ENCODE data around the gene PAH. TPM values are rescaled to one million over a fixed set of nuclear protein-coding genes. Genes with fewer than 3 reads are reported as not detected.

PAH gene
- total RNA-seq, 1 donor from 2014 or later: not detected

DNA sequence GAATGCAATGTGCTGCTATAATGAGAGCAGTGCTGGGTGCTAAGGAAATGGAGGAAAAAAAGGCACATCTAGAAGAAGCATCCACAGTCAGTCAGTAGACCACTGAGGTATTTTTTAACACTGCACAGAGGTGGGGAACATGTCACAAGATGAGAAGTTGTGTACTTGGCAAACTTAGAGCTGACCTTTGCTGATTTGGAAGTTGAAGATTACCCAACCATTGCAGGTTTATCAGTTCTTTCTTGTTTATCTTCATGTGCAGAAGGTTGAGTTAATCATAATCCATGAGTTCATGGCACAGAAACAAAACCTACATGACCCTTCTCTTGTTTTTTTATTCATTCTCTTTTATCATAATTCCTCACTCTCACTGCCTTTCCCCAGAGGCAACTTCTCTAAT lies 3.2 kb upstream of the PAH start:
- Histone ChIP-seq H3K27me3 (ENCODE audit: control insufficient read depth in 3 of 3, insufficient read depth in 3 of 3, low read length in 3 of 3) (peaks cover 4 to 7% (median 7%) of the 10 kb centered on the region in 3 donors), H3K9me3 (ENCODE audit: control insufficient read depth in 3 of 3, low read length in 3 of 3) (no peaks in the 10 kb centered on the region), H3K4me1 (ENCODE audit: control insufficient read depth in 3 of 3, insufficient read depth in 3 of 3, low read length in 3 of 3) (no peaks in the 10 kb centered on the region), H3K27ac (ENCODE audit: low read depth, low read length) (no peak overlapping the region), H3K9ac (ENCODE audit: low read depth in 1 of 3, low read length in 3 of 3) (no peak overlapping the region), H3K4me3 (ENCODE audit: low read length in 3 of 3) (no peak overlapping the region), H3K36me3 (ENCODE audit: control insufficient read depth in 3 of 3, insufficient read depth in 3 of 3, low read length in 3 of 3) (no peaks in the 10 kb centered on the region)

DNA sequence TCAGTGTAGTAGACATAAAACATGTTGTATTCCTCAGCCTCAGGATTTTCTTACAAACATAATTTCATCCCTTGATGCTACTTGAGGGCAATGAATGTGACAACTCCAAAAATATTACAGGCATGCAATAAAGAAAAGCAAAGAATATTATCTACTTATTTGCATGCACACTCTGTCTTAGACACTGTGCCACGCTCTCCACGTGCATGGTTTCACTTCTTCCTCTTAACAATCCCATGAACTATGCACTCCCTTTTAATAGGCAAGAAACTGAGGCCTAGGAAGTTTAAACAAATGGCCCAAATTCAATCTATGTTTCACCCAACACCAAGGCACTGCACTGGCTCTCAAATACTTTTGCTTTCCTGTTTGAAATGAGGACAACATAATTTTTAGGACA lies 1.8 kb upstream of the PAH start:
- H3K9ac ChIP-seq (ENCODE audit: low read depth in 1 of 3, low read length in 3 of 3): no peak overlapping the region
- H3K4me1 ChIP-seq (ENCODE audit: control insufficient read depth in 3 of 3, insufficient read depth in 3 of 3, low read length in 3 of 3): no peaks in the 10 kb centered on the region
- no peak overlapping the region for H3K4me3 ChIP-seq (ENCODE audit: low read length in 3 of 3)
- H3K27me3 ChIP-seq (ENCODE audit: control insufficient read depth in 3 of 3, insufficient read depth in 3 of 3, low read length in 3 of 3): peaks cover 4 to 7% (median 7%) of the 10 kb centered on the region in 3 donors
- H3K9me3 ChIP-seq (ENCODE audit: control insufficient read depth in 3 of 3, low read length in 3 of 3): no peaks in the 10 kb centered on the region
- H3K27ac ChIP-seq (ENCODE audit: low read depth, low read length): no peak overlapping the region
- no peaks in the 10 kb centered on the region for H3K36me3 ChIP-seq (ENCODE audit: control insufficient read depth in 3 of 3, insufficient read depth in 3 of 3, low read length in 3 of 3)

DNA sequence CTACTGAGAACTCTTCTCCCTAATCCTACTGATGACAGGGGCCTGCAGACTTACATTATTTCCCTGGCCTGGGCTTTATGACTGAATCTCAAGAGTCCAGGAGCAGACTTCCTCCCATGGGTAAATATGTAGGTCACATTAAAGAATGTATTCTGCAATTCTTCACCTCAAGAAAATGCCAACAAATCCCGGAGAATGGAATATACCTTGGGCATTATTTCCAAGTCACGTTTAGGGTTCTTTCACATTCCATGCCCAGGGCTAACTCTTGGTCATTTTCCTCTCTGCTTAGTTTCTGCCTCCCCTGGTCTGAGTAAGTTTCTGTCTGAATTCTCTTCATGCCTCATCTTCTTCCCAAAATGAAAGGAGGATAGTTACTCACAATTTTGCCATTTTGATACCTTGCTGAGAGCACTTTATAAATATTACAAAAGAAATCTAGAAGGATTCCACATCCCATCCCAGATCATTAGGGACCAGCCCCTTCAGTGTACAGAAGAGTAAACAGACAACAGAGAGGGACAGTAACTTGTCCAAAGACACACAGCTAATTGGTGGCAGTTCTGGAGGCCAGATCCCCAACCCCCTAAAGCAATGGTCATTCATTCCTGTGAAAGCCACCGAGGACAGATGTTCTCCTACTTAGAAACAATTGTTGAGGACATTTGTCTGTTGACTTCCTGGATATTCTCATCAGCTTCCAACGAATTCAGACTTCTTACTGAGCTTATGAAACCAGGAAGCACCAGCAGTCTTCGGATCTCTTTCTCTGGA lies 605 bp downstream of the PAH start:
- no peaks in the 10 kb centered on the region for H3K36me3 ChIP-seq (ENCODE audit: control insufficient read depth in 3 of 3, insufficient read depth in 3 of 3, low read length in 3 of 3)
- H3K4me3 ChIP-seq (ENCODE audit: low read length in 3 of 3): no peak overlapping the region
- no peak overlapping the region for H3K9ac ChIP-seq (ENCODE audit: low read depth in 1 of 3, low read length in 3 of 3)
- H3K27me3 ChIP-seq (ENCODE audit: control insufficient read depth in 3 of 3, insufficient read depth in 3 of 3, low read length in 3 of 3): peaks cover 4 to 7% (median 7%) of the 10 kb centered on the region in 3 donors
- H3K4me1 ChIP-seq (ENCODE audit: control insufficient read depth in 3 of 3, insufficient read depth in 3 of 3, low read length in 3 of 3): no peaks in the 10 kb centered on the region
- no peaks in the 10 kb centered on the region for H3K9me3 ChIP-seq (ENCODE audit: control insufficient read depth in 3 of 3, low read length in 3 of 3)
- H3K27ac ChIP-seq (ENCODE audit: low read depth, low read length): no peak overlapping the region

DNA sequence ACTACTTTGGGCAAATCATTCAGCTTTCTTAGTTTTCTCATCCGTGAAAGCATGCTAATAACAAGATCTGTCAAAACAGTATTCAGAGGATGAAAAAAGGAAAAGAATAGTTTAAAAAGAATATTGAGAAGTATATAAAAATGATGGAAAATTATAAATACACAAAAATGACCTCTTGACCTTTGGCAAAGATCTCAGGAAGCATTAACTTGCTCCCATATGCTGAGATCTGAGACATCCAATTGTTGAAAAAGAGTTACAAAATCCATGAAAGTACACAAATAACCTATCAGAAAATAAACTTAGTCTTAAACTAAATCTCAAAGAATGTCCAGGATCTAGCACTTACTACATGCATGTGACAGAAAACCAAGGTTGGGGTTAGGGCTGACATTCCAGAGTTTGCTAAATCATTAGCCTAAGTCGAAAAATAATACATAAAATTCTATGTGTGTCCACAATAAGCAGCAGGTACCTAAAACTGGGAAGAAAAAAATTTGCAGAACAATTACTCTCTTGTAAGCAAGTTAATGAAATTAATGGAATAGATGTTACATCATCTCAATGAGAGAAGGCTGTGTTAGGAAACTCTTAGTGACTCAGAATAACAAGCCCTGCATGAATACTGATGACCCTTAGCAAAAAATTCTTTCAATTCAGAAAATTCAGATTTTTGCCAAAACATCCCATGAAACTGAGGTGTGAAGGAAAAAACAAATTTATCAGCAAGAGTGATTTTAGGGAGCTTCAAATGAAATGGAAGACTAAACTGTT lies 3.4 kb downstream of the PAH start:
- H3K9ac ChIP-seq (ENCODE audit: low read depth in 1 of 3, low read length in 3 of 3): no peak overlapping the region
- no peaks in the 10 kb centered on the region for H3K9me3 ChIP-seq (ENCODE audit: control insufficient read depth in 3 of 3, low read length in 3 of 3)
- H3K4me3 ChIP-seq (ENCODE audit: low read length in 3 of 3): no peak overlapping the region
- H3K36me3 ChIP-seq (ENCODE audit: control insufficient read depth in 3 of 3, insufficient read depth in 3 of 3, low read length in 3 of 3): no peaks in the 10 kb centered on the region
- H3K4me1 ChIP-seq (ENCODE audit: control insufficient read depth in 3 of 3, insufficient read depth in 3 of 3, low read length in 3 of 3): no peaks in the 10 kb centered on the region
- no peak overlapping the region for H3K27ac ChIP-seq (ENCODE audit: low read depth, low read length)
- H3K27me3 ChIP-seq (ENCODE audit: control insufficient read depth in 3 of 3, insufficient read depth in 3 of 3, low read length in 3 of 3): peaks cover 4 to 7% (median 7%) of the 10 kb centered on the region in 3 donors

DNA sequence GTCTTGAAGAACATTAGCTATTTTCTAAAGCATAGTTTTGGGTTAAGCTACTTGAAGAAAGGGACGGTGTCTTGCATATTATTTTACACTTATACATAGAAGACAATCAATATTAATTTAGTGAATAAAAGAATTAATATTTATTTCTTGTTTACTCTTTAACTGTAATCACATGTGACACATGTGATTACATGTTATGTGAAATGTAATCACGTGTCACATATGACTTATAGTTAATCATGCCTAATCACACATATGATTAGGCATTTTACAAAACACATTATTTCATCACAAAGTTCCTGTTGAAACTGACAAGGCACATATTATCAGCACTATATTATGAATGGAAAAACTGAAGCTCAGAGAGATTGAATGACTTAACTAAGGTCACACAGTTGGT lies 4.8 kb downstream of the PAH start:
- no peak overlapping the region for H3K27ac ChIP-seq (ENCODE audit: low read depth, low read length)
- peaks cover 4 to 5% (median 4%) of the 10 kb centered on the region in 3 donors for H3K27me3 ChIP-seq (ENCODE audit: control insufficient read depth in 3 of 3, insufficient read depth in 3 of 3, low read length in 3 of 3)
- no peaks in the 10 kb centered on the region for H3K4me1 ChIP-seq (ENCODE audit: control insufficient read depth in 3 of 3, insufficient read depth in 3 of 3, low read length in 3 of 3)
- no peaks in the 10 kb centered on the region for H3K36me3 ChIP-seq (ENCODE audit: control insufficient read depth in 3 of 3, insufficient read depth in 3 of 3, low read length in 3 of 3)
- no peak overlapping the region for H3K4me3 ChIP-seq (ENCODE audit: low read length in 3 of 3)
- no peaks in the 10 kb centered on the region for H3K9me3 ChIP-seq (ENCODE audit: control insufficient read depth in 3 of 3, low read length in 3 of 3)
- H3K9ac ChIP-seq (ENCODE audit: low read depth in 1 of 3, low read length in 3 of 3): no peak overlapping the region

DNA sequence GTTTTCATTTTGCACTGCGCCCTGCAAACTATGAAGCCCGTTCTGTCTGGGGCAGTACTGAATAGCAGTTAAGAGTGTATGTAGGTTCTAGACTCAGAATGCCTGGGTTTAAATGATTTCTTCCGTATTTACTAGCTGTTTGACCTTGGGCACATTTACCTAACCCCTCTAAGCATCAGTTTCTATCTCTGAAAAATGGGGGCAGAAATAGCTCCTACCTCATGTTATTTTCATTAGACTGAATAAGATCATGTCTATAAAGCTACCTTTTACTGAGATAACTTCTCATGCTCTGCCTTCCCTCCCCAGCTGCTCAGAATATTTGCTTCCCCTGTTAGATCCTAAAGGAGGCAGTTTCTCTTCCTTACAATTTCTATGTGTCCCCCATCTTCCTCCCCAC lies 5.7 kb downstream of the PAH start:
- Histone ChIP-seq H3K9me3 (ENCODE audit: control insufficient read depth in 3 of 3, low read length in 3 of 3) (no peaks in the 10 kb centered on the region), H3K27me3 (ENCODE audit: control insufficient read depth in 3 of 3, insufficient read depth in 3 of 3, low read length in 3 of 3) (no peaks in the 10 kb centered on the region), H3K27ac (ENCODE audit: low read depth, low read length) (no peak overlapping the region), H3K36me3 (ENCODE audit: control insufficient read depth in 3 of 3, insufficient read depth in 3 of 3, low read length in 3 of 3) (no peaks in the 10 kb centered on the region), H3K9ac (ENCODE audit: low read depth in 1 of 3, low read length in 3 of 3) (no peak overlapping the region), H3K4me3 (ENCODE audit: low read length in 3 of 3) (no peak overlapping the region), H3K4me1 (ENCODE audit: control insufficient read depth in 3 of 3, insufficient read depth in 3 of 3, low read length in 3 of 3) (no peaks in the 10 kb centered on the region)

DNA sequence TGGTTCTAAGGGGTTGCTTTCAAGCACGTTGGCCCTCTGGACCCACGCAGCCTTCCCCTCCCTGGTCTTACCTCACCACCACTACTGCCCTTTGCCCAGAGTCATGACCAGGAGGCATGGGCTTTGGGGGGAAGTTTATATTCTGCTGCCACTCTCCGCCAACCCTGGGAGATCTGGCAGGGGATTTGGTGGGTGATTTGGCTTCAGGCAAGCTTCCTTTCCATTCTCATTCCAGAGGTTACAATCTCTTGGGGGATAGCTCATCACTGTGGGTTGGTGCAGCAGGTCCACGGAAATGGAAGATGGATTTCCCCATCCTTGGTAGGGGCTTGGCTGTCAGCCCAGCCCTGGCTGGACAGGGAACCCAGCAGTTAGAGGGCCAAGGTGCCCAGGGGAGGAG lies 6.3 kb downstream of the PAH start:
- no peaks in the 10 kb centered on the region for H3K4me1 ChIP-seq (ENCODE audit: control insufficient read depth in 3 of 3, insufficient read depth in 3 of 3, low read length in 3 of 3)
- no peak overlapping the region for H3K9ac ChIP-seq (ENCODE audit: low read depth in 1 of 3, low read length in 3 of 3)

DNA sequence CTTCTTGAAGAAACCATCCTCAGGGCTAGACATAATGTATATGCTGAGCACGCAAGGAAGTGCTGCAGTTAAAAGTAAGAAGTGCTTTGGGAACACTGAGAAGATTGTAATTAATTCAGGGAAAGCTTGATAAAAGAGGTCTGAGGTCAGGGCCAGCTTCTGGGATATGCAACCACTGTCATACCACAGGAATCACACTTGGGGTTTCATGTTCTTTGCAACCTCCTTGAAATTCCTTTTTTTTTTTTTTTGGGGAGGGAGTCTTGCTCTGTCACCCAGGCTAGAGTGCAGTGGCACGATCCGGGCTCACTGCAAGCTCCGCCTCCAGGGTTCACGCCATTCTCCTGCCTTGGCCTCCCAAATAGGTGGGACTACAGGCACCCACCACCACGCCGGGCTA lies 6.9 kb downstream of the PAH start:
- Histone ChIP-seq H3K4me1 (ENCODE audit: control insufficient read depth in 3 of 3, insufficient read depth in 3 of 3, low read length in 3 of 3) (no peaks in the 10 kb centered on the region), H3K27me3 (ENCODE audit: control insufficient read depth in 3 of 3, insufficient read depth in 3 of 3, low read length in 3 of 3) (no peaks in the 10 kb centered on the region), H3K27ac (ENCODE audit: low read depth, low read length) (no peak overlapping the region), H3K9ac (ENCODE audit: low read depth in 1 of 3, low read length in 3 of 3) (no peak overlapping the region), H3K4me3 (ENCODE audit: low read length in 3 of 3) (no peak overlapping the region), H3K36me3 (ENCODE audit: control insufficient read depth in 3 of 3, insufficient read depth in 3 of 3, low read length in 3 of 3) (no peaks in the 10 kb centered on the region), H3K9me3 (ENCODE audit: control insufficient read depth in 3 of 3, low read length in 3 of 3) (no peaks in the 10 kb centered on the region)

More for the DNA sequence above, 6.3 kb downstream of the PAH start:
- H3K4me3 ChIP-seq (ENCODE audit: low read length in 3 of 3): no peak overlapping the region
- no peak overlapping the region for H3K27ac ChIP-seq (ENCODE audit: low read depth, low read length)
- H3K9me3 ChIP-seq (ENCODE audit: control insufficient read depth in 3 of 3, low read length in 3 of 3): no peaks in the 10 kb centered on the region
- no peaks in the 10 kb centered on the region for H3K36me3 ChIP-seq (ENCODE audit: control insufficient read depth in 3 of 3, insufficient read depth in 3 of 3, low read length in 3 of 3)
- H3K27me3 ChIP-seq (ENCODE audit: control insufficient read depth in 3 of 3, insufficient read depth in 3 of 3, low read length in 3 of 3): no peaks in the 10 kb centered on the region

DNA sequence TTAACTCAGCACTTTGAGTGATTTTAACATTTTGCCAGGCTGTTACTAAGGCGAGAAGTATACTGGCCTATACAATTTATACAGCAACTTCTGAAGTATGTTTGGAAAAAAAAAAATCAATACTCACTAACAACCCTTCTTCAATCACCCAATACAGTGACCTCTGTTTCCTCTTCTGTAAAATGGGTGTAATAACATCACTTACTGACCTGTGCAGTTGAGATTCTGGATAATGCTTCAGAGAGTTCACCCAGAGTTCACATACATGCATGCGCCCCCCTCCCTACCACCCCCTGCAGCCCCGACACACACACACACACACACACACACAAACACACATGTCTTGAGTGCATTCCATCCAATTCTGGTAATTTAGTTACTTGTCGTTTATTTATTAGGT lies 9.1 kb downstream of the PAH start:
- Histone ChIP-seq H3K9ac (ENCODE audit: low read depth in 1 of 3, low read length in 3 of 3) (no peak overlapping the region), H3K27me3 (ENCODE audit: control insufficient read depth in 3 of 3, insufficient read depth in 3 of 3, low read length in 3 of 3) (no peaks in the 10 kb centered on the region), H3K36me3 (ENCODE audit: control insufficient read depth in 3 of 3, insufficient read depth in 3 of 3, low read length in 3 of 3) (no peaks in the 10 kb centered on the region), H3K4me3 (ENCODE audit: low read length in 3 of 3) (no peak overlapping the region), H3K9me3 (ENCODE audit: control insufficient read depth in 3 of 3, low read length in 3 of 3) (no peaks in the 10 kb centered on the region), H3K4me1 (ENCODE audit: control insufficient read depth in 3 of 3, insufficient read depth in 3 of 3, low read length in 3 of 3) (no peaks in the 10 kb centered on the region), H3K27ac (ENCODE audit: low read depth, low read length) (no peak overlapping the region)

DNA sequence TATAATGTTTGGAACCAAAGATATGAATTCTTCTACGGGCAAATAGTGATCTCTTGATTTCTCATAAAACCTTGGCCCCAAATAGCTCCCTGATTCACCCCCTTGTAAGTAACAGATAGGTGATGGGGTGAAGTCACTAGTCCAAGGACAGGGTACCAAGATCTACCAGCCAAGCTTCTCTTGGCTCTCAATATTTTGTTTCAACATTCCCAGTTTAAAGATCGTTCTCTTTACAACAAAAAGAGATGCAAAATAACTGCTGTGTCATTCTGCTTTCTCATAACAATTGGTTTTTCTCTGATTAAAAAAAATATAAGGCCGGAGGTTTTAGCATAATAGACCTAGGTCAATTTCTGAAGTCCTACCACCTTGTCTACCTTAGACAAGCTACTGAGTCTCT lies 11.8 kb downstream of the PAH start:
- Histone ChIP-seq H3K4me1 (ENCODE audit: control insufficient read depth in 3 of 3, insufficient read depth in 3 of 3, low read length in 3 of 3) (no peaks in the 10 kb centered on the region), H3K9ac (ENCODE audit: low read depth in 1 of 3, low read length in 3 of 3) (no peak overlapping the region), H3K4me3 (ENCODE audit: low read length in 3 of 3) (no peak overlapping the region), H3K27ac (ENCODE audit: low read depth, low read length) (no peak overlapping the region), H3K27me3 (ENCODE audit: control insufficient read depth in 3 of 3, insufficient read depth in 3 of 3, low read length in 3 of 3) (no peaks in the 10 kb centered on the region), H3K36me3 (ENCODE audit: control insufficient read depth in 3 of 3, insufficient read depth in 3 of 3, low read length in 3 of 3) (no peaks in the 10 kb centered on the region), H3K9me3 (ENCODE audit: control insufficient read depth in 3 of 3, low read length in 3 of 3) (no peaks in the 10 kb centered on the region)
